ENCODE results near the gene KCNAB2.

Gene KCNAB2

GRCh38 chr1:6000444-6001288, 45.0 kb upstream of the KCNAB2 start:
- Histone ChIP-seq H3K4me1 (ENCODE audit: control insufficient read depth, low read length) (no peaks in the 10 kb centered on the region), H4K20me1 (ENCODE audit: control insufficient read depth, insufficient read depth, low read depth, low read length) (no peaks in the 10 kb centered on the region; the same call in 1 of the 2 replicates), H3K27ac (ENCODE audit: low read depth, low read length) (no peak overlapping the region), H3K4me2 (ENCODE audit: low read length) (no peak overlapping the region), H3F3A (ENCODE audit: control insufficient read depth, insufficient read depth) (no peaks in the 10 kb centered on the region), H3K9me2 (replicated peaks; ENCODE audit: control insufficient read depth, low read length) (no peaks in the 10 kb centered on the region), H3K4me3 (ENCODE audit: low read length) (no peak overlapping the region), H3K79me2 (ENCODE audit: control insufficient read depth, low read length) (no peaks in the 10 kb centered on the region), H3K9me3 (ENCODE audit: control insufficient read depth, insufficient read depth, low read length) (no peaks in the 10 kb centered on the region), H3K27me3 (ENCODE audit: control insufficient read depth, low read length) (no peaks in the 10 kb centered on the region), H3K36me3 (ENCODE audit: control insufficient read depth, low read length) (no peaks in the 10 kb centered on the region)
- TF ChIP-seq EZH2phosphoT487 (IDR thresholded peaks at IDR 0.05; ENCODE audit: borderline replicate concordance, low read length) = no peak
- TF ChIP-seq CTCF (IDR thresholded peaks at IDR 0.05; ENCODE audit: low read depth, low read length, poor library complexity, severe bottlenecking) = no peak

- H4K20me1 ChIP-seq (ENCODE audit: control insufficient read depth, insufficient read depth, low read depth, low read length) = no peaks in the 10 kb centered on the region; the same call in 1 of the 2 replicates
- no peak for TF ChIP-seq CTCF (IDR thresholded peaks at IDR 0.05; ENCODE audit: low read depth, low read length, poor library complexity, severe bottlenecking)
- no peak for TF ChIP-seq EZH2phosphoT487 (IDR thresholded peaks at IDR 0.05; ENCODE audit: borderline replicate concordance, low read length)
- H3K4me2 ChIP-seq (ENCODE audit: low read length) = no peak overlapping the region
- no peaks in the 10 kb centered on the region for H3K9me3 ChIP-seq (ENCODE audit: control insufficient read depth, insufficient read depth, low read length)
- no peak overlapping the region for H3K27ac ChIP-seq (ENCODE audit: low read depth, low read length)
- no peaks in the 10 kb centered on the region for H3F3A ChIP-seq (ENCODE audit: control insufficient read depth, insufficient read depth)
- H3K4me1 ChIP-seq (ENCODE audit: control insufficient read depth, low read length) = no peaks in the 10 kb centered on the region
- H3K79me2 ChIP-seq (ENCODE audit: control insufficient read depth, low read length) = no peaks in the 10 kb centered on the region
- no peaks in the 10 kb centered on the region for H3K27me3 ChIP-seq (ENCODE audit: control insufficient read depth, low read length)
- no peak overlapping the region for H3K4me3 ChIP-seq (ENCODE audit: low read length)
- H3K9me2 ChIP-seq (replicated peaks; ENCODE audit: control insufficient read depth, low read length) = no peaks in the 10 kb centered on the region
- no peaks in the 10 kb centered on the region for H3K36me3 ChIP-seq (ENCODE audit: control insufficient read depth, low read length)
Observed at GRCh38 chr1:6001992-6002576, 43.6 kb upstream of the KCNAB2 start.

- H3K79me2 ChIP-seq (ENCODE audit: control insufficient read depth, low read length) = no peaks in the 10 kb centered on the region
- no peaks in the 10 kb centered on the region for H3K4me1 ChIP-seq (ENCODE audit: control insufficient read depth, low read length)
- H3K4me3 ChIP-seq (ENCODE audit: low read length) = no peak overlapping the region
- H3K36me3 ChIP-seq (ENCODE audit: control insufficient read depth, low read length) = no peaks in the 10 kb centered on the region
- no peaks in the 10 kb centered on the region for H3K27me3 ChIP-seq (ENCODE audit: control insufficient read depth, low read length)
- no peak overlapping the region for H3K4me2 ChIP-seq (ENCODE audit: low read length)
- H3K9me3 ChIP-seq (ENCODE audit: control insufficient read depth, insufficient read depth, low read length) = no peaks in the 10 kb centered on the region
- H4K20me1 ChIP-seq (ENCODE audit: control insufficient read depth, insufficient read depth, low read depth, low read length) = no peaks in the 10 kb centered on the region; the same call in 1 of the 2 replicates
- no peaks in the 10 kb centered on the region for H3K9me2 ChIP-seq (replicated peaks; ENCODE audit: control insufficient read depth, low read length)
- no peak overlapping the region for H3K27ac ChIP-seq (ENCODE audit: low read depth, low read length)
- H3F3A ChIP-seq (ENCODE audit: control insufficient read depth, insufficient read depth) = no peaks in the 10 kb centered on the region
- no peak for TF ChIP-seq CTCF (IDR thresholded peaks at IDR 0.05; ENCODE audit: low read depth, low read length, poor library complexity, severe bottlenecking)
- TF ChIP-seq EZH2phosphoT487 (IDR thresholded peaks at IDR 0.05; ENCODE audit: borderline replicate concordance, low read length) = no peak
Observed at GRCh38 chr1:6002714-6003501, 42.8 kb upstream of the KCNAB2 start.
